ENCODE results near the gene TAS2R60.
A peak's percentile ranks its signal among the peaks of the same experiment; 100 is the strongest.
"Not testable (repeated sequence)": the region's sequence is repeated elsewhere in the genome, so short reads cannot be mapped to it uniquely, and the experiment has no call there.

Gene TAS2R60

DNA sequence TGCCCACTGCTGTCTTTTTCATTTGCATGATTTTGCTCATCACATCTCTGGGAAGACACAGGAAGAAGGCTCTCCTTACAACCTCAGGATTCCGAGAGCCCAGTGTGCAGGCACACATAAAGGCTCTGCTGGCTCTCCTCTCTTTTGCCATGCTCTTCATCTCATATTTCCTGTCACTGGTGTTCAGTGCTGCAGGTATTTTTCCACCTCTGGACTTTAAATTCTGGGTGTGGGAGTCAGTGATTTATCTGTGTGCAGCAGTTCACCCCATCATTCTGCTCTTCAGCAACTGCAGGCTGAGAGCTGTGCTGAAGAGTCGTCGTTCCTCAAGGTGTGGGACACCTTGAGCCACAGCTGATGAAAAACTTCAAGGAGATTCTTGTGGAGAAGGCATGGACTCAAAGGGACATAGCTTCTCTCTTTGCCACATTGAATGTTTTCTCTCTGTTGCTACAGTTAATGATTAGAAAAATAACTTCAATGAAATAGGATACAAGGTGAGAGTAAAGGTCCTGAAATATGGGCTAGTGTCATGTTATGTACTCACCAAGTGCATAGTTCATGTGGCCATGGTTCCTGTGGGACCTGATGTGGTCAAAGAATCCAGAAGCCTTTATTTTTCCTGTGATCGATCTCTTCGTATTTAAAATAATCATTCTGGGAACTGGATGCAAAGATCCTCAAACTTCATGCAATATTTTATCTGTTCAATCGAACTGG, 970 bp downstream of the TAS2R60 start:
- no peak for DNase-seq (ENCODE audit: low spot score)

DNA sequence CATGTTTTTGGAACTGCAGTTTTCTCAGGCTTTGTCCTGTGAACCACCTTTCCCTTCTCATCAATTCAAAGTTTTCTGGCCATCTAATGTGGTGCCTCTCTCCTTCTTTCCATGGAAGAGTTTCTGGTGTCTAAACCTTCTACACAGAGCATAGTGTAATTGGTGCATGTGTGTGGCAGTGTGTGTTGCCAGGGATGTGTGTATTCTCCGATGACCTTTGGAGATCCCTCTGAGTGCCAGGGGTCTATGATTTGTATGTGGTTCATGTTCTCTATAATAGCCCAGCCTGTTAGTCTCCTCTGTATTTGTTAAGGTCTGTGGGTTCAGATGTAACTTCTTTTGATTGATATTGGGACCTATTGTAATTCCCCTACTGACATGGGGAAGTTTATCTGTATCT, 1.5 kb downstream of the TAS2R60 start:
- no peak for DNase-seq (ENCODE audit: low spot score)

DNA sequence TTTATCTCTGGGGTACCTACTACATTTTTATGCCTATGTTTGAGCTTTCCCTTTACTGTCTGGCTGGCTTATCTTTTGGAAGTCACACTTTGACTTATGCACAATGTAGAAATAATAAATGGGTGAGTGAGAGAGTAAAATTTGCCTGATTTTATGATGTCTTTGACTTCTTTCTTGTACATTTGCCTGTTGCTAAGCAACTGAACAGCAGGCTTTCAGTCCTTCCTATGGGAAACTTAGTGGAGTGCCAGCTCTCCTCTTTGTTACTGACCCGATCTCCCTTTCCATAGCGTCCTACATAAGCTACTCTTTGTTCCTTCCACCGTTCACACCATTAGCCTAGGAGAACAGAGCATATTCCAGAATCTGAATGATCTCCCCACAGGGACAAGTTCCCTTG, 4.2 kb downstream of the TAS2R60 start:
- no peak for DNase-seq (ENCODE audit: low spot score)

DNA sequence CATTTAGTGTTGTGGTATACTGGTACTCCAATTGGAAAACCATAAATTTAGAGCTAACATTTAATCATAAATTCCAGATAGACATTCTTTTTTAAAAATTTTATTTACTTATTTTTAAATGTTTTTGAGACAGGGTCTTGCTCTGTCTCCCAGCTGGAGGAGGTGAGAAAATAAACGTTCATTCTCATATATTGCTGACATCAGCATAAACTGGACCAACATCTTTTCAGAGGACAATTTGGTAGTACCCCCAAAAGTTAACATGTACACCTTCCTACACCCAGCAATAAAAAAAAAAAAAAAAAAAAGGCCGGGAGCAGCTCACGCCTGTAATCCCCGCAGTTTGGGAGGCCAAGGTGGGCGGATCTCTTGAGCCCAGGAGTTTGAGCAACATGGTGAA, 5.2 kb downstream of the TAS2R60 start:
- no peak for DNase-seq (ENCODE audit: low spot score)

DNA sequence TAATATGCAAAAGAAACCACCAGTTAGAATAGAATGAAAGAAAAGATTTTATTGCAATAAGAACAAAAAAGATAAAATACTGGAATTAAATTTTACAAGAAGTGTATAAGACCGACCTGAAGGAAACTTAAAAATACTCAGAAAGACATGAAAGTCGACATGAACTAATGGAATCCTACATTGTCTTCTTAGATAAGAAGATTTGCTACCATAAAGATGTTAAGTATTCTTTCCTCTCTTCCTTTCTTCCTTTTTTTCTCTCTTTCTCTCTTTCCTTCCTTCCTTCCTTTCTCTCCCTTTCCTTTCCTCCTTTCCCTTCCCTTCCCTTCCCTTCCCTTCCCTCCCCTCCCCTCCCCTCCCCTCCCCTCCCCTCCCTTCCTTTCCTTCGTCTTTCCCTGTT, 6.5 kb downstream of the TAS2R60 start:
- no peak for DNase-seq (ENCODE audit: low spot score)

DNA sequence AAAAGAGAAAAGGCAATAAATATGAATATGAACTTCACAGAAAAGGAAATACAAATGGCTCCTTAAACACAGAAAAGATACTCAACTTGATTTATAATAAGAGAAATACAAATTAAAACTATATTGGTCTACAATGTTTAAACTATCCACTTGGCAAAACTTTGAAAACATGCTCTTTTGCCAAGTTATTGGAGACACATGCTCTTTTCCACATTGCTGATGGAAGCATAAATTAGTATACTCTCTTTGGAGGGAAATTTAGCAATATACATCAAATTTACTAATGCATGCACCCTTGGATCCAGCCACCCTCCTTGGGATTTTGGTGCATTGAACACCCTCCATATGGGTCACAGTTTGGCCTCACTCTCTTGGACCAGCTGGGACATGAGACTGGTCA, 7.9 kb downstream of the TAS2R60 start:
- no peak for DNase-seq (ENCODE audit: low spot score)

DNA sequence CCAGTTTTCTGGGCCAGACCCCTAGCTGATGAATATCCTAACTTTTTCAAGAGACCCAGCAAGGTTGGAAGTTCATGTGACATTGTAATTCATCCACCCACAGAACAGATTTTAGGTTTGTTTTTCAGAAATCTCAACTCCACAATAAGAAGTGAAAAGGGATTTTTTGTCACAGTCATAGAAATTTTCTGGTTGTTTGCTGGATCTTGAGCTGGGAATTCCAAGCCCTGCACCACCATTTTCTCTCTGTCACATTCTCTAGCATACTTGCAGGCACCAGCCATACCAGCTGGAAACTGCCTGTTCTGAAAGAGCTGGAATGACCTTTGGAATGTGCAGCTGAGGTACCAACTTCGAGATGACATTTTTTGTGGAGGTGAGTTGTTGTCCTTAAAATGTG, 8.5 kb downstream of the TAS2R60 start:
- DNase-seq (ENCODE audit: low spot score), result no peak

DNA sequence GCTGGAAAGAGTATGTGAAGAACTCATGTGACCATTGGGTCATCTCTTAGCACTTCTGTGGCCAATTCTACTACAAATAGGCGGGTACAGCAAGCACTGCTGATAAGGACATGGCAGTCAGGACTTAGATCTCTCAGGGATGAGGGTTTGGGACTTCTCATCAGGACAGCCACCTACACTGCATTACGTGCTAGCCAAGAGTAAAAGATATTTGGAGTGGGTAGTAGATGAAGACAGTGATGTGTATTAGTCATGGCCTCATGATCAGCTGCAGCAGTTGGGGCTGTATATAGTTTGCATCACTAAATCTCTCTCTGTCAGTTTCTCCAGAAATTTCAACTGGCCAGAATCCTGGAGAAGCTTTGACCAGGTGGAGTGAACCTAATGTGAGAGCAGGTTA, 9.2 kb downstream of the TAS2R60 start:
- no peak for DNase-seq (ENCODE audit: low spot score)

DNA sequence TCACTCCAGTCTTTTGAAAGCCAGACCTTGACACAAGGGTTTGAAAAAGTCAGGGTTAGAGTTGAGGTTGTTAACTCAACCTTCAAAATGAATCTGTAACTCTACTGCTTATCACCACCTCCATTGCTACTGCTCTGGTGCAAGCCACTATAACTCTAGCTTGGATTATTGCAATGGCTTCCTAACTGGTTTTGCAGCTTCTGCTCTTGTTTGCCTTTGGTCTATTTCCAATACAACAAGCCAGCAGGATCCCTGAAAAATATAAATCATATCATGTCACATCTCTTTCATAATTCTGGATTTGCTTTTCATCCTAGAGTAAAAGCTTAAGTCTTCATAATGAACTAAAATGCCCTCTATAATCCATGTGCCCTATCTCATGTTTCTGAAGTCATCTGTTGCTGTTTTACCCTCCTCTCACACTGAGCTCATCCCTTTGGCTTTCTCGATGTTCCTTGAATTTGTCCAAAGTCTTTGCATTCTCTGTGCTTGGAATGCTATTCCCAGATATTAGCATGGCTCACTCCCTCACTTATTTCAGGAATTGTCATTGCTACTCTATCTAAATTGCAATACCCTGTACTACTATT, 10.9 kb downstream of the TAS2R60 start:
- peak; percentile 13 for DNase-seq (ENCODE audit: low spot score)

DNA sequence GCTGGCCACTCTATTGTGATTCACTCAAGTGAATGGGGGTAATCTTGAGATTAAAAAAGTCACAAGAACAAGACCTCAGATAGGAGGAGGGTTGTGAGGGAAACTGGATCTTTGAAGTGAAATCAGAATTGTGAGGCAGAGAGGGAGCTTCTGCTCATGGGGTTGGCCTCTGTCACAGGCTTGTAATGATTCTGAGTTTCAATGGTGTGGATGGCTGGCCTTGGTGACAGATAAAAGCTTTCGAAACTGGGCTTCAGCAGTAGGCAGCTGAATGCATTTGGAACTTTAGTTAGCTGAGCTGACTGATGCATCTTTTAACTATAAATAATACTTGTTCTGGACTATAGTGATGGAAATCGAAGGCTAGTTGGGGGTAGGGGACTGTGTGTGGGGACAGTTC, 12.2 kb downstream of the TAS2R60 start:
- no peak for DNase-seq (ENCODE audit: low spot score)

DNA sequence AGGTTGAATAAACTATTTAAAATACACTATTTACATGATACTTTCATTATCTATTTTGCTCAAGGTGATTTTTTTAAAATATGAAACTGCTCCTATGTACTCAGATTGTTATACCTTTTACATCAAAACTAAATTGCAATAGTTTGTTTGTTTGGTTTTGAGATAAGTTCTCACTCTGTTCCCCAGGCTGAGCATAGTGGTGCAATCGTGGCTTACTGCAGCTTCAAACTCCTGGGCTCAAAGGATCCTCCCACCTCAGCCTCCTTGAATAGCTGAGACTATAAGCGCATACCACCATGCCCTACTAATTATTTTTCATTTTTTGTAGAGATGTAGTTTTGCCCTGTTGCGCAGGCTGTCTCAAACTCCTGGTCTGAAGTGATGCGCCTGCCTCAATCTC, 12.7 kb downstream of the TAS2R60 start:
- DNase-seq (ENCODE audit: low spot score), result no peak

DNA sequence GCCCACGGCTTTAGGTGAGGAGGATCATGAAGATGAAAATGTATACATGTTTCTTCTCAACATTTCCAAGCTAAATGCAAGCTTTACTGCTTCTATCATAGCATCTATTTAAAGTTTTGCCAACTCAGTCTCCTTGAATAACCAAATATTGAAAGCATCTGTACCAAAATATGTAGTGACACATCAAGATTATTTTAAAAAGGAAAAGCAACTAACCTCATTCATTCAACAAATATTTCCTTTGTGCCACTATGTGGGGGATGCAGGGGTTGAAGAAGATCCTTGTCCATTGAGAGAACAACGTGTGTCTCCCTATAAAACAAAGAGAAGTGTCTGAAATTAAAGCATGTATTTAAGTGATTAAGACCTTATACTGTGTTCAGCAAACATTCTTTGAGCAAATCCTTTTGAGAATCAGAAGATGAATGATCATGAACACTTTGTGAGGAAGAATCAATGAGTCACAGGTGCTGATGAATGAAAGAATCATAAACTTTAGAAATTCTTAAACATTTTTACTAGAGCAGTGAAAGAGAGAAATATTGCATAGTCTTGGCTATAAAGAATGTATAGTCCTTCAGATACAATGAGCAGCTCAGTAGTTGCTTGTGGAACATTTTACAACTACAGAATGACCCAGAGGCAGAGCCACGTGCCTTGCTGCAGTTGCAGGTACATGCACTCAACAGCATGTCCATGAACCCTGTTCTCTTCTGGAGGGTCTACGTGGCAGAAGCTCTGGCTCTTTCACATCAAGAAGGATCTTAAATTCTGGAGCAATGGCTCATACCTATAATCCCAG, 13.9 kb downstream of the TAS2R60 start:
- peak; percentile 55 for DNase-seq (ENCODE audit: low spot score)

DNA sequence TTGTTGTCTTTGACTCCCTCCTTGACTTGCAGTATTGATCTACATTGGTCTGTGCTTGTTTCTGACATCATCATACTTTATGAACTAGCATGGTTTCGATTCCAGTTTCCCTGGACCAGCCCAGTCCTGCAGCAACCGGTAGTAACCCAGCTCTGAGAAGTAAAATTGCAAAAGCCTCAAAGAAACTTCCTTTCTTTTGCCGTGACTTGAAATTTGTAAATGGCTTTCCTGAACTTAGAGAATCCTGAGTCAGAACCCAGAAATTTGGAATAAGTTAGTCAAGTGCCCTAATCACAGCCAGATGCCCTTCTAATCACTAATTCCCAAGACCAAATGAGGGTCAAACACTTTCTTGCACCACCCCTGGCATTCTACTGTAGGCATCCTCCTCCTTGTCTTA, 15.0 kb downstream of the TAS2R60 start:
- peak; percentile 86 for DNase-seq (ENCODE audit: low spot score)

DNA sequence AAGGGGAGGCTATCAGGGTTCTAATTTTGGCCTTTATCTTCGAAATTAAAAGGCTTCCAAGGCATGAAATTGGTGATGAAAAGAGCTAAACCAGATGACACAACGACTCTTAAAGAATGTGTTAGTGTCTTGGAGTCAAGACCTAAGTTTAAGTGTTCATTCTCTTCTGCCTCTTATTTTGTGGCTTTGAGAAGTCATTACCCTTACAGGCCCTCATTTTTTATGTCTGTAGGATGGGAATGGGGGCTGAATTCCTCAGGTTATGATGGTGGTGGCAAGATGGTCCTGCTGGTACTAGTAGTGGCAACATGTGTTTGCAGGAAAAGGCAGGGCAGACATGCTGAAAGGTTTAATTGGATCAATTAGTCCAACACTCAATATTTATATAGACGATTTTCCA, 15.4 kb downstream of the TAS2R60 start:
- no peak for DNase-seq (ENCODE audit: low spot score)

DNA sequence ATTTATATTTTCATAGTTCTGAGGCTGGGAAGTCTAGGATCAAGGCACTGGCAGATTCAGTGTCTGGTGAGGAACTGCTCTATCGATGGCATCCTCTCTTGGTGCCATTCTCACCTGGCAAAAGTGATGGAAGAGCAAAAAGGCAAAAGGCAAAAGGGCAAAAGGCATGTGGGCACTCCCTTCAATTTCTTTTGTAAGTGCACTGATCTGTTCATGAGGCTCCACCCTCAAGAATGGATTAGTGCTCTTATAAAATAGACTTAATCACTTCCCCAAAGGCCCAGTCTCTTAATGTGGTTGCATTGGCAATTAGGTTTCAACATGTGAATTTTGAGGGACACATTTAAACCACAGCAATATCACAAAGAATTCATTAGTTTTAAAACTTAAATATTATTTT, 16.1 kb downstream of the TAS2R60 start:
- DNase-seq (ENCODE audit: low spot score), result no peak

DNA sequence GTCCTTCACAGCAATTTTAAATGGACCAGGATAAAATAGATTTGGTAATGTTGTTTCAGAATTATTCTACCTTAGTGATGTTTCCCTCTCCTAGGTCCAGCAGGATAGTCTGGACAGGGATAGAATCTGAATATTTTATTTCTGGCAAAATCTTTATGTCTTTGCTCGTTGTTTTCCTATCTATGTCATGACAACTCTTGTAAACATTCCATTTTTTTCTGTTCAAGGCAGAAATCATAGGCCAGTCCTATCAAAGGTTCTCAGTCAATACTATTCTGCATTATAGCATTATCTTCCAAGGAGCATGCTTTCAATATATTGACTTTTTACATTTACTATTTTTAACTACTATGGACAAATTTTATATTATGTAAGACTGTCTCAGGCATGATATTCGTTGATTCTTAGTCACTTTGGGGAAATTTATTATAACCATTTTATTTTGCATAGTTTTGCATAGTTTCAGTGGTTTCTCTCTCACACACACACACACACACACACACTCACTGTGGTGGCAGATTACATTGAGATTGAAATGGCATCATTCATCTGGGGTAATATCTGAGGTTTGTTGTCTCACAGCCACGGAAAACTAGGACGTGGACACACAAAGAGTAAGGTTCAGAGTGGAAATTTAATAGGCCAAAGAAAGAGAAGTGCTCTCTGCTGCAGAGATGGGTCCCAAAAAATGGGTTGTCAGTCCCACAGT, 17.2 kb downstream of the TAS2R60 start:
- DNase-seq (ENCODE audit: low spot score), result no peak

DNA sequence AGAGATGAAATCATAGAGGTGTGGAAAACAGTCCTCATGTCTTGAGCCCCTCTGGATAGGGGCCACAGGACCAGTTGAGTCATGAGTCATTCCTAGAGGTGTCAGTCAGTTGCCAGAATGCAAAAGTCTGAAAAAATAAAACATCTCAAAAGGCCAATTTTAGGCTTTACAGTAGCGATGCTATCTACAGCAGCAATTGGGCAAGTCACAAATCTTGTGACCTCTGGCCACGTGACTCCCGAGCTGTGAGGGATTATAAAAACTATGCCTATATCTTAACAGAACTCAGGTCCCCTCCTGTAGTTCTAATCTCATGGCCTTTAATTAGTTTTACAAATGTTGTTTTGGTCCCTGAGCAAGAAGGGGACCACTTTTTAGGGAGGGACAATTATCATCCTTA, 18.8 kb downstream of the TAS2R60 start:
- DNase-seq (ENCODE audit: low spot score), result no peak

DNA sequence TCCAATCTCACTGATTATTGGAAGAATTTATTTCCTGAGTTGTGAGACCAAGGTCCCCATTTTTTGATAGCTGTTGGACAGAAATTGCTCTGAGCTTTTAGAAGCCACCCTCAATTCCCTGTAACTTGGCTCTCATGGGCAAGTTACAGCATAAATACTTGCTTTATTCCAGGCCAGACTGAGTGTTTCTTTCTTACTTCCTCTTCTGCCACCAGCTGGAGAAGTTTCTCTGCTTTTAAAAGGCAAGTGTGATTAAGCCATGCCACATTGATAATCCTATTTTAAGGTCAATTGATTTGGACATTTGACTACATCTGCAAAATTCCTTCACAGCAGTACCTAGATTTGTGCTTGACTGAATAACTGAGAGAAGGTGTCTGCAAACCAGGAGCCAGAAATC, 20.3 kb downstream of the TAS2R60 start:
- DNase-seq (ENCODE audit: low spot score), result no peak

DNA sequence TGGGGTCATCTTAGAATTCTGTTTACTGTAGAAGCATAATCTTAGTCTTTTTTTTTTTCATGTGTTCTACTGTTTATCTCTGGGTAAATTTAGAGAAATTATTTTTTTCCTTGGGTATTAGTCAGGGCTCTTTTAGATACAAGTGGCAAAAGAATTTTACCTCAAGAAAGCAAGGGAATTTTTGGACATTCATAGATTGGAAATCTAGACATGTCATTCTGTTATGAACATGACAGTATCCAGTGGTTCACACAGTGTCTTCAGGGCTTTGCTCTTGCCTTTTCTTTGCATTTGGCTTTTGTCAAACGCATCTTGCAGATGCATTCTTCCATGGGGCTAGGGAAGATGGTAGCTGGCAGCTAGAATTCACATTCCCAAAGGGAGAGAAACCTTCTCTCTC, 20.7 kb downstream of the TAS2R60 start:
- DNase-seq (ENCODE audit: low spot score), result no peak

DNA sequence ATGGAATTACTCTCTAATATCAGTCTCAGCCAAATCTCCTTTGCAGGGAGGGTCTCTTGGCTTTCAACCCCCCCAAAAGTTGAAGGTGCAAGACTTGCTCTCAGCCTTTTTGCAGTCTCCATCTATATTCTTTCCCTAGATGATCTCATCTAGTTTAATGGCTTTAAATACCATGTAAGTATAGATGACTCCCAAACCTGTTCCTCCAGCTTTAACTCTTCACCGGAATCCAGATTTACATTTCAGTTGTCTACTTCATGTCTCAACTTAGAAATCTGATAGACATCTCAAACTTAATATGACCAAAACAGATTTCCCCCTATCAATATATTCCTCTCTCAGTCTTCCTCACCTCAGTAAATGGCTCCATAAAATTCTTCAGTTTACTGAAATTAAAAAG, 24.5 kb downstream of the TAS2R60 start:
- DNase-seq (ENCODE audit: low spot score), result no peak

DNA sequence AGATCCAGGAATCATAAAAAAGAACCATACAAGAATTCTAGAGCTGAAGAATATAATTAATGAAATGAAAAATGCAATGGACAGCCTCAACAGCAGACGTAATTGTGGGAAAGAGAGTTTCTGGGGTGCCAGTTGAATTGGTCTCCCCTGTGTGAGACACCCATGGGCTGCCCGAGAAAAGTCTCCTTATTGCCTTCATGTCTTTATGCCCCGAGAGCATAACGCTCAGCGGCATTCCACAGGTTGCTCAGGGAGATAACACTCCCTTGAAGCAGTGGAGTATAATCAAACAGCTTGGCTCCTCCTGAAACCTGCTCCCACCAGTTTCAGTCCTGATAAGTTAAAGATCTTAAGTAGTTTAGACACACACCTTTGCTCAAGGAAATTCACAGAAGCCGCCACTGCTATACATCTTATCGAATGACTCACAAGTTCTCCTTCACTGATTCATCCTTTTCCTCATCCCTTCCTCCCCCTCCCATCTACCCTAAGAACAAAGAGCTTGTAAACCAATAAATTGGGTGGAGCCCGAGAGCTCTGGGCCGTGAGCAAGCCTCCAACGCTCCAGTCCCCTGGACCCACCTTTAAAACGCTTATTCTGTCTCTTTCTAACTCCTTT, 28.9 kb downstream of the TAS2R60 start:
- DNase-seq (ENCODE audit: low spot score), result not testable (repeated sequence)

DNA sequence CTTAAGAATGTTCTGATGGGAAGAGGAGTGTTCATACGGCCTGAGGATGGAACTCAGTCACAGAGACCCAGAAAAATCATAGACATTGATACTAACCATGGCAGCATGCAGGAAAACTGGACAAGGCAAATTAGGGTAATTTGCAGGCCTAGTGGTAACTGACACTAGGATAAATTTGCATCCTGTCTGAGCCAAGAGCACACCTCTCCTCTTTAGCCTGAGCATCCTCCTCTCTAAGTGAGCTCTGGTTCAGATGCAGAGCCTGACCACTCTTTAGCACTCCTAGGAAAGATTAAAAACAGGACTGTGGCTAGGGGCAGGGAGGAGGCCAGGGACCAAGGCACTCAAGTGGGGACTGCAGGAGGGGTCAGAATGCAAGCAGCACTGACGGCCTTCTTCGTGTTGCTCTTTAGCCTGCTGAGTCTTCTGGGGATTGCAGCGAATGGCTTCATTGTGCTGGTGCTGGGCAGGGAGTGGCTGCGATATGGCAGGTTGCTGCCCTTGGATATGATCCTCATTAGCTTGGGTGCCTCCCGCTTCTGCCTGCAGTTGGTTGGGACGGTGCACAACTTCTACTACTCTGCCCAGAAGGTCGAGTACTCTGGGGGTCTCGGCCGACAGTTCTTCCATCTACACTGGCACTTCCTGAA, 34.4 kb downstream of the TAS2R60 start, which contains the start of gene TAS2R41:
Gene TAS2R41 (plus strand): TSS at position 373 of the 650 bp plus-strand sequence. CDS start 0 bp downstream, at position 373.
- no peak for DNase-seq (ENCODE audit: low spot score)

All from AG08395 (cell line).